ENCODE measurements around the gene GMPPA.

GMPPA gene

DNA sequence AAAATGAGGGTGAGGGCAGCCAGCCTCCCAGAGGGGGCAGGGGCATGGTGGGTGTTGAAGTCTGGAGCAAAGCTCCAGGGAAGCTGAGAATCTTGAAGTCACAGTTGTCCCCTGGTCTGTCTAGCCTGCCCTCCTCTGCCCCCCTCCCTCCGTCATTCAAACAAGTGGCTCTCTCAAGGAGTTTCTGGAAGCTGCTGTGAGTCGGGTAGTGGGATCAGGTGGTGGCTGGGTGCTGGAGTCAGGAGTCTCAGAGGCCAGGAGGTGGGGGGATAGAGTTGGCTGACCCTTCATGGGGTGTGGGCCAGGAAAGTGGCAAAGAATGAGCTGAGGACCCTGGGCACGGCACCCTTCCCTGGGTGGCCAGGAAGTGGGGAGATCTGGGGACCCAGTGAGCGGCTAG, 15.1 kb downstream of the GMPPA start:
- in situ Hi-C loops (cut with HindIII; ENCODE audit: low sequenced_read_pairs): no loop called here
- no peak overlapping the region for H3K4me3 ChIP-seq (ENCODE audit: low read depth, low read length)
- TF ChIP-seq, protein P1, sequence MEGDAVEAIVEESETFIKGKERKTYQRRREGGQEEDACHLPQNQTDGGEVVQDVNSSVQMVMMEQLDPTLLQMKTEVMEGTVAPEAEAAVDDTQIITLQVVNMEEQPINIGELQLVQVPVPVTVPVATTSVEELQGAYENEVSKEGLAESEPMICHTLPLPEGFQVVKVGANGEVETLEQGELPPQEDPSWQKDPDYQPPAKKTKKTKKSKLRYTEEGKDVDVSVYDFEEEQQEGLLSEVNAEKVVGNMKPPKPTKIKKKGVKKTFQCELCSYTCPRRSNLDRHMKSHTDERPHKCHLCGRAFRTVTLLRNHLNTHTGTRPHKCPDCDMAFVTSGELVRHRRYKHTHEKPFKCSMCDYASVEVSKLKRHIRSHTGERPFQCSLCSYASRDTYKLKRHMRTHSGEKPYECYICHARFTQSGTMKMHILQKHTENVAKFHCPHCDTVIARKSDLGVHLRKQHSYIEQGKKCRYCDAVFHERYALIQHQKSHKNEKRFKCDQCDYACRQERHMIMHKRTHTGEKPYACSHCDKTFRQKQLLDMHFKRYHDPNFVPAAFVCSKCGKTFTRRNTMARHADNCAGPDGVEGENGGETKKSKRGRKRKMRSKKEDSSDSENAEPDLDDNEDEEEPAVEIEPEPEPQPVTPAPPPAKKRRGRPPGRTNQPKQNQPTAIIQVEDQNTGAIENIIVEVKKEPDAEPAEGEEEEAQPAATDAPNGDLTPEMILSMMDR (IDR thresholded peaks at IDR 0.05; ENCODE audit: low read depth, low read length, missing control alignments): no peak
- DNase-seq (ENCODE audit: low read depth): no peak

DNA sequence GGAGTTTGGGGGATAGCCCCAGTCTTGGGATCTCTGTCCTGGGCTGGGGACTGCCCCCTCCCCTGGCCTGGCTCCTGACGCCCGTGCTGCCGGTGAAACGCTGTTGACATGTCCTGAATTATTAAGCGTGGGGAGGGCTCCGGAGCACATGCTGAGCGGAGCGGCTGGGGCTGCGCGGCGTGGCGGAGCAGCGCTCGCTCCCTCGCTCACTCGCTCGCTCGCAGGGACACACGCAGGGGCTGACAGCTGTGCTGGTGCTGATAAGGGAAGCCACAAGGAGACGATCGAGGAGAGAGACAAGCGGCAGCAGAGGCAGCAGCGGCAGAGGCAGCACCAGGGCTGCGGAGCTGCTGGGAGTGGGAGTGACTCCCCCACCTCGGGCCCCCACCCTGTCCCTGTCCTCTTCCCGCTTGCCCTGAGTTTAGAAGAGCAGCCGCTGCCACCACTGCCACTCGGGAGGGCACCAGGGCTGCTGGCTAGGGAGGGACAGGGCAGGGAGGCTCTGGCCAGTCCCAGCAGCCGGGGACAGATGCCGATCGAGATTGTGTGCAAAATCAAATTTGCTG, 15.6 kb downstream of the GMPPA start, which contains the start of gene ASIC4:
Gene ASIC4, plus strand, starts transcription at position 287 of the 566 bp plus-strand sequence. Its CDS starts 243 bp downstream, at position 530.
- TF ChIP-seq, protein P1 (IDR thresholded peaks at IDR 0.05; ENCODE audit: low read depth, low read length, missing control alignments): no peak
- DNase-seq (ENCODE audit: low read depth): no peak
- no peak within 1 kb of the TSS for H3K4me3 ChIP-seq (ENCODE audit: low read depth, low read length)
- in situ Hi-C loops (cut with HindIII; ENCODE audit: low sequenced_read_pairs): no loop called here

DNA sequence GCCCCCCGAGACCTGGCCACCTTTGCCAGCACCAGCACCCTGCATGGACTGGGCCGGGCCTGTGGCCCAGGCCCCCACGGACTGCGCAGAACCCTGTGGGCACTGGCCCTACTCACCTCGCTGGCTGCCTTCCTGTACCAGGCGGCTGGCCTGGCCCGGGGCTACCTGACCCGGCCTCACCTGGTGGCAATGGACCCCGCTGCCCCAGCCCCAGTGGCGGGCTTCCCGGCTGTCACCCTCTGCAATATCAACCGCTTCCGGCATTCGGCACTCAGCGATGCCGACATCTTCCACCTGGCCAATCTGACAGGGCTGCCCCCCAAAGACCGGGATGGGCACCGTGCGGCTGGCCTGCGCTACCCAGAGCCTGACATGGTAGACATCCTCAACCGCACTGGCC, 16.1 kb downstream of the GMPPA start:
- DNase-seq (ENCODE audit: low read depth): no peak
- no peak overlapping the region for H3K4me3 ChIP-seq (ENCODE audit: low read depth, low read length)
- in situ Hi-C loops (cut with HindIII; ENCODE audit: low sequenced_read_pairs): no loop called here
- TF ChIP-seq, protein P1 (IDR thresholded peaks at IDR 0.05; ENCODE audit: low read depth, low read length, missing control alignments): no peak

DNA sequence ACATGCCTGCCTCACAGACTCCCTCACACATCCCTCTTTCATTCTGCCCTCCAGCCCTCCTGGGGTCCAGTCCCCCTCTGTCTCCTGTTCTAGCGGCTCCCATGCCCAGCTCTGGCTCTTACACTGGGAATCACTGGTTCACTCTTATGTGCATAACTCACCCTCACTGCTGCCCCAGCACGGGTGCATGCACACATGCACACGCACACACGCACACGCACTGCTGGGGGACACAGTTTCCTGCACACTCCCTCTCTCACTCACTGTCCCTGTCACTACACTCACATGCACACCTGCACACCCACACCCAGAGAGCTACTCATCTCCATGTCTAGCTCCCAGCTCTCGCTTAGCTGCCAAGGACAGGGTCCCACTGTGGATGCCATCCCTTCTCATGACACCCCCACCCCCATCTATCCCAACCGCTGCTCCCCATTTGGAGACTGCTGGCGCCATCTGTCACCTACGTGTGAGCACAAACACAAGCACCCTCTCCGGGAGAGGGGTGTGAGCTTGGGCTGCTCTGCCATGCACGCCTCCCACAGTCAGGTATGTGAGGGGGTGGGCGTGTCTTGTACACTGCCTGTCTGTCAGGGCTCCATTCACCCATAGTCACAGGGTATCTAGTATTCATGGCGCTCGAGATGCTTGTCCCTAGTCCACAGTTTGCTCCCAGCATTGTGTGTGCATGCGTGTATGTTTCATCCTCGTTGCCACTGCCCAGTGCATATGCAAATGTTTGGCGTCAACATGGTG, 17.4 kb downstream of the GMPPA start:
- DNase-seq (ENCODE audit: low read depth): no peak
- in situ Hi-C loops (cut with HindIII; ENCODE audit: low sequenced_read_pairs): no loop called here
- no peak overlapping the region for H3K4me3 ChIP-seq (ENCODE audit: low read depth, low read length)
- TF ChIP-seq, protein P1 (IDR thresholded peaks at IDR 0.05; ENCODE audit: low read depth, low read length, missing control alignments): no peak

DNA sequence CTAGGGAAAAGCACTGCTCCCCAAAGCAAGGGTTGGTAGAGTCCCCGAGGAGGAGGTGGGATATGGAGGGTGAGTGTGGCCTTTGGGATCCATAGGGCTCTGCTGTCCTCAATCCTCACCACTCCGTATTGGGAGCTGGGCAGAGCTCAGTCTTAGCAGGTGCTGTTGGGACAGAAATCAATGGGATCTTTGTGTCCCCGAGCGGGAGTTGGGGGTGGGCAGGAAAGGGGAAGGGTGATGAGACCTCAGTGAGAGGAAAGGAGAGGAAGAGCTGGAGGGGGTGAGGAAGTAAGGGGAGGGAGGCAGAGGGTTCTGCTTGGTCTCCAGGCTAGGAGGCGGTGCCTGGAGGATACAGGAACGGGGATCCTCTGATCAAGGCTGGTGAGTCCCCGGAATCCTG, 18.2 kb downstream of the GMPPA start:
- in situ Hi-C loops (cut with HindIII; ENCODE audit: low sequenced_read_pairs): no loop called here
- TF ChIP-seq, protein P1 (IDR thresholded peaks at IDR 0.05; ENCODE audit: low read depth, low read length, missing control alignments): no peak
- no peak for DNase-seq (ENCODE audit: low read depth)
- H3K4me3 ChIP-seq (ENCODE audit: low read depth, low read length): no peak overlapping the region

DNA sequence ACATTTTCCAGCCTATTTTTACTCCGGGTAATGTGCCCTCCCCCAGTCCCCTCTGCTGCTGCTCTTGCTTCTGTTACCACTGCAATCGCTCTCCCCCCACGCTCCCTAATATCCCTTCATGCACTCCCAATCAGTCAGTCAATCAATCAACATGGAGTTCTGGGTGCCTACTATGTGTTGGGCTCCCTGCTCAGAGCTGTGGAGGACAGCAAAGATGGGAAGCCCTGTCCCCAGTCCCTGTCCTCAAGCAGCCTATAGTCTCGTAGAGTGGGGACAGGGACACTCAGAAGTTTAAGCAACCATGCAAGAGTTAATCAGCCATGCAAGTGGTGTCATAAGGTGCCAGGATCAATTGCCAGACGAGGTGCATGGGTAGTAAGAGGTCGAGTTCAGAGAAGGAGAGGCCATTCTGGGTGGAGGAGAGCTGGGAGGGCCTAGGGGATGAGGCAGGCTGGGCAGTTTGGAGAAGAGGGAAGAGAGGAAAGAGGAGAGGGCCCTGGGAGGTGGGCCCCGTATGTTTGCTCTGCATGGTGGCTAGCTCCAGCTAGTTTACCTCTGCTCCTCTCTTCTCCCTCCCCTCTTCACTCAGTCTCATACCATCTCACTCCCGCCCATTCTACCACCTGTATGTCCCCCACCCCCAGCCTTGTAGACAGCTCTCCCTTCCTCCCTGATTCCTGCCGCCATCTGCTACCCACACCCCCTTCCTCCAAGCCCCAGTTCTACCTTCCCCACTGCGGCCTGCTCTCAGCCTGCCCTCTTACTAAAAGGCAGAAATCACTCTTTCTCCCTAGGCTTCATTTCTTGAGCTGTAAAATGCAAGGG, 19.5 kb downstream of the GMPPA start:
- TF ChIP-seq, protein P1 (IDR thresholded peaks at IDR 0.05; ENCODE audit: low read depth, low read length, missing control alignments): no peak
- DNase-seq (ENCODE audit: low read depth): no peak
- in situ Hi-C loops (cut with HindIII; ENCODE audit: low sequenced_read_pairs): no loop called here
- H3K4me3 ChIP-seq (ENCODE audit: low read depth, low read length): no peak overlapping the region

Data from astrocyte of the cerebellum (primary cell).